A172 (cell line): ENCODE data around the gene ESR1. TPM values are rescaled to one million over a fixed set of nuclear protein-coding genes. Genes with fewer than 3 reads are reported as not detected.

ENCODE experiments used
- DNase-seq: peaks from one replicate; pipeline ENCODE4 v3.0.0-alpha.2; 2015; ENCODE audit warnings: low spot score
- total RNA-seq: library from RNA; depleted of rRNA; stranded (reverse); fragments of >200 nt; shearing (Covaris generic); gene quantifications from 2 replicates; pipeline ENCODE4 v1.2.3, GENCODE V29; 2014

The ESR1 gene
- total RNA-seq, 1 experiment from 2014 or later: not detected

DNA sequence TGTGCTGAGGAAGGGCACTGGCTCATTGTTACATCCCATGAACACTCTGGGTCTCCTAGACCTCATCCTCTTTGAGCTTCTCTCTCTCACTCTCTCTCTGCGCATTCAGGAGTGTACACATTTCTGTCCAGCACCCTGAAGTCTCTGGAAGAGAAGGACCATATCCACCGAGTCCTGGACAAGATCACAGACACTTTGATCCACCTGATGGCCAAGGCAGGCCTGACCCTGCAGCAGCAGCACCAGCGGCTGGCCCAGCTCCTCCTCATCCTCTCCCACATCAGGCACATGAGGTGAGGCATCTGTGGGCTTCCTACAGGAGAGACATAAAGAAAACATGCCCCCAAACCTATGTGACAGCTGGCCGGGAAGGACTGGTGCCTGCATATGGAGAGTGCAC is 286.8 kb downstream of the ESR1 start:
- DNase-seq: no peak

DNA sequence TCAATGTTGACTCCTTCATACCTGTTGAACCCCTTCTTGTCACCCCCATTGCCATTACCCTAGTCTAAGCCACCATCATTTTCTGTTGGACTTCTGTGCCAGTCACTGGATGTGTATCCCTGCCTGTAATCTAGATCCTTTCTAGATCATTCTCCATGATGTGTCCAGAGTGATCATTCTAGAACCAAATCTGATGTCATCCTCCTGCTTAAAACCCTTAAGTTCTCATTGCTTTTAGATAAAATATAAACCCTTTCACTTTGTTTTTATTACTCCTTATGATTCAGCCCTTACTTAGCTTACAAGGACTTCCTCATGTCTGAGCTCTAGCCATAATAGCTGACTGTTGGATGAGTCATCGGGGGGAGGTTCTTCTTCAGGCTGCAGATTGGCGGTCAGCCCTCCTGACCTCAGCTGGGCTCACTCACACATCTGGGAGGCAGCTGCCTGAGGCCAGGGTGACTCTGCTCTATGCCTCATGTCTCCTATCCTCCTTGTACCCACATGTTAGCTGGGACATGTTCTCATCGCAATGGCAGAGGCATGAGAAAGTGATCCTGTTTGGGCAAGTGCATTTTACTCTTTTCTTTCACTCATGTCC is 287.6 kb downstream of the ESR1 start:
- DNase-seq: peak; percentile 96

DNA sequence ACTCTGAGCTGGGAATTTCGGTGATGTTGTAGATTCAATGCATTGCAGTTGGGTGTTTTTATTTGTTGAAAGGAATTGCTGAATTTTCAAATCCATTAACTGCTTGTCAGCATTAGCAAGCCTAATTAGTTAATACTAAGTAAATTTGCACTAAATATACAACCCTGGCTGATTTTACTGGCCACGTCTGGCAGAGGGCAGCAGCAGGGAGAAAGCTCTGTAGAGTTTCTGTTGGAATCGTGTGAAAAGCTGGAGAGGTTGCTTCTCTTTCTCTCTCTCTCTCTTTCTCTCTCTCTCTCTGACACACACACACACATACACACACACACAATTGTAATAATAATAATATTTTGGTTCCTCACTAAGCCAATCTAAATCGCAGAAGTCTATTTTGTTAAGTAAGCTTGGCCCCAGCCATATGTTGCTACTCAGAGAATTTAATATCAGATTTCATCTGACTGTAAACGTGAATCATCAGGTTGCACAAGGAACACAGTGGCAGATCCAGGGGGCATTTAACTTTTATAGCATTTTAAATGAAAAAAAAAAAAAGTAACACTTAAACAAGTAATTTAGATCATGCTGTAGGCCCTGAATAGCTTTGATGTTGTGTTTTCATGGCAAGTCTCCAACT is 289.5 kb downstream of the ESR1 start:
- peak; percentile 25 for DNase-seq

DNA sequence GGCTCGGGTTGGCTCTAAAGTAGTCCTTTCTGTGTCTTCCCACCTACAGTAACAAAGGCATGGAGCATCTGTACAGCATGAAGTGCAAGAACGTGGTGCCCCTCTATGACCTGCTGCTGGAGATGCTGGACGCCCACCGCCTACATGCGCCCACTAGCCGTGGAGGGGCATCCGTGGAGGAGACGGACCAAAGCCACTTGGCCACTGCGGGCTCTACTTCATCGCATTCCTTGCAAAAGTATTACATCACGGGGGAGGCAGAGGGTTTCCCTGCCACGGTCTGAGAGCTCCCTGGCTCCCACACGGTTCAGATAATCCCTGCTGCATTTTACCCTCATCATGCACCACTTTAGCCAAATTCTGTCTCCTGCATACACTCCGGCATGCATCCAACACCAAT is 291.2 kb downstream of the ESR1 start:
- DNase-seq: no peak

DNA sequence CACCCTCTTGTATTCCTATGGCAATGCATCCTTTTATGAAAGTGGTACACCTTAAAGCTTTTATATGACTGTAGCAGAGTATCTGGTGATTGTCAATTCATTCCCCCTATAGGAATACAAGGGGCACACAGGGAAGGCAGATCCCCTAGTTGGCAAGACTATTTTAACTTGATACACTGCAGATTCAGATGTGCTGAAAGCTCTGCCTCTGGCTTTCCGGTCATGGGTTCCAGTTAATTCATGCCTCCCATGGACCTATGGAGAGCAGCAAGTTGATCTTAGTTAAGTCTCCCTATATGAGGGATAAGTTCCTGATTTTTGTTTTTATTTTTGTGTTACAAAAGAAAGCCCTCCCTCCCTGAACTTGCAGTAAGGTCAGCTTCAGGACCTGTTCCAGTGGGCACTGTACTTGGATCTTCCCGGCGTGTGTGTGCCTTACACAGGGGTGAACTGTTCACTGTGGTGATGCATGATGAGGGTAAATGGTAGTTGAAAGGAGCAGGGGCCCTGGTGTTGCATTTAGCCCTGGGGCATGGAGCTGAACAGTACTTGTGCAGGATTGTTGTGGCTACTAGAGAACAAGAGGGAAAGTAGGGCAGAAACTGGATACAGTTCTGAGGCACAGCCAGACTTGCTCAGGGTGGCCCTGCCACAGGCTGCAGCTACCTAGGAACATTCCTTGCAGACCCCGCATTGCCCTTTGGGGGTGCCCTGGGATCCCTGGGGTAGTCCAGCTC is 292.1 kb downstream of the ESR1 start:
- DNase-seq: no peak

DNA sequence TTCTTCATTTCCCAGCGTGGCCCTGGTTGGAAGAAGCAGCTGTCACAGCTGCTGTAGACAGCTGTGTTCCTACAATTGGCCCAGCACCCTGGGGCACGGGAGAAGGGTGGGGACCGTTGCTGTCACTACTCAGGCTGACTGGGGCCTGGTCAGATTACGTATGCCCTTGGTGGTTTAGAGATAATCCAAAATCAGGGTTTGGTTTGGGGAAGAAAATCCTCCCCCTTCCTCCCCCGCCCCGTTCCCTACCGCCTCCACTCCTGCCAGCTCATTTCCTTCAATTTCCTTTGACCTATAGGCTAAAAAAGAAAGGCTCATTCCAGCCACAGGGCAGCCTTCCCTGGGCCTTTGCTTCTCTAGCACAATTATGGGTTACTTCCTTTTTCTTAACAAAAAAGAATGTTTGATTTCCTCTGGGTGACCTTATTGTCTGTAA is 292.7 kb downstream of the ESR1 start:
- peak; percentile 45 for DNase-seq

DNA sequence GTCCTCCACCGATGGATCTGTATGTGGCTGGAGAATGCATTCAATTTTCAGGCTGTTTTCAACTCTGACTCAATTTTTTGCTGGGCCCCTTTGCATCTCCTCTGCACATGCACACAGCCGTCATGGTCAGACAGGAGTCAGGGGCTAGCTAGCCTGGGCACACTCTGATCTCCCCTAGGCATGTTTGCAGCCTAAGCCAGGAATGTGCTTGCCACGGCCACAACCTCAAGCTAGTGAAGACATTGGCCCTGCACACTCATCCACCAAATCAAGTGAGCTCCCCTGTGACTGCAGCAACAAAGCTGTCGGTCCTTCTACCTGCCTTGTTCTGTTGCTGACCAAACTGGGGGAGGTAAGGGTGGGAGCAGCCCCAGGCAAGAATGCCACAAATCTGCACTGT is 300.5 kb downstream of the ESR1 start:
- no peak for DNase-seq

DNA sequence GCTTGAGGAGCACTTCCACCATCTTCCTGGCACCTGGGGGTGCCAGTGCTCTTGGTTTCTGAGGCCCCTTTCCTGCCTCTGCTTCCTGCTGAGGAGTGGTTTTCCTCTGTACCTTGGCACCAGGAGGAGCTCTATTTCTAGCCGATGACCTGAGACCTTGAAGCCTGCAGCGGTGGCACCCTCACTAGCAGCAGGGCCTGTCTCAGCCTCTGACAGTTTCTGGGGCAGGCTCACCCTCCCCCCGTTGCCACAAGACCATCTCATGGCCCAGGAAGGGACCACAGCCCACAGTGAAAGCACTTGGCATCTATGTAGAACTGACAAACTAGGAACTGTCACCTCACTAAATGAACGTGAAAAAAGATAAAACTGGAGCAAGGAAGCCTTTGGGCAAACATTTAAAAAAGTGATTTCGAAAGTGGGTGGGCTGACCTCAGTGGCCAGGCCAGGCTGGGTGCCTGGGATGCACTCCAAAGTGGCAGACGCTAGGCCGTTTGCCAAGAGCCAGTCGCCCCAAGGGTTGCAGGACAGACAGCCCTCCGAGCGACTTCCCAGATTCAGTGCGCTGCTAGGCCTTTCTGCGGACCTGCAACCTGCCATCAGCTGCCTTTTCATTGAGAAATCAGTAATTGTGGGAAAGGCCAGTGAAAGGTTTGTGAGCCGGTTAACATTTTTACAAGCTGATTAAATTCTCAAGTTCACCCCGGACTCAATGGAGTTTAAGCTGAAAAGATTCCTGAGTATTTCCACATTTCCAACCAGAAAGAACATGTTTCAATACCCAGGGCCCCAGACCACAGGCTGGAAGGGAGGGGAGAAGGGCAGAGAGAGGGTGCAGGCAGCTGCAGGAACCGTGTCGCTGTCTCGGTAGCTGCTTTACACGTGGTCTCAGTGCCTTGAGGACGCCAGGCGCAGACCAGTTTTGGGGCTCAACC is 303.7 kb downstream of the ESR1 start:
- no peak for DNase-seq

DNA sequence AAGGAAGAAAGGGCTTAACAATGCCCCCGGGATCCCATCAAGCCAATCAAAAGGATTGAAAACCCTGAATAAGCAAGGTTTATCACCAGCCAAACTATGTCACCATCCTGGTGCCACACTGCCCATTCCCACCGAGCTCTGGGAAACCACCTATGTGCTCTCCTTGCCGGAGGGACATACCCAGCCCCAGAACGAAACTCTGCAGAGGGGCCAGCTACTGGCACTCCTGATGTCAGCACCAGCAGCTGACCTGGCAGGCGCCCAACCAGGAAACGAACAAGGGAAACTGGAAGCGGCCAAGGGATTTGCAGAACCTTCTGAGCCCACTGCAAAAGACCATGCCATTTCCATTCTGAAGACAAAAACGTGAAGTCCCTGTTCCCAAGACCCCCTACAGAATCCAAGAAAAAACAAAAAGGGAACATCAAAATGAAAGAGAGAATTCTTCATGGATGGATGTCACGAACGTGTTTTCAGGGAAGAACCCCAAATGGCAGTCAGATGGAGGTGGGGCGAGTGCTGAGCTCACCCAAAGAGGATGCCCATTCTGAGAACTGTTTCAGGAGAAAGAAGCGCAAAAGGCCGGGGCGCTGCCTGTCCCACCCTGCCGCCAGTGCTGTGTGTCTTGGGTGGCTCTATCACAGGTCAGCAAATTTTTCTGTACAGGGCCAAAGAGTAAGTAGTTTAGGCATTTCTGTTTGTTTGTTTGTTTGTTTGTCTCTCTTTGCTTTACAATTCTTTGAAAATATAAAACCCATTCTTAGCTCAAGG is 305.2 kb downstream of the ESR1 start:
- no peak for DNase-seq

DNA sequence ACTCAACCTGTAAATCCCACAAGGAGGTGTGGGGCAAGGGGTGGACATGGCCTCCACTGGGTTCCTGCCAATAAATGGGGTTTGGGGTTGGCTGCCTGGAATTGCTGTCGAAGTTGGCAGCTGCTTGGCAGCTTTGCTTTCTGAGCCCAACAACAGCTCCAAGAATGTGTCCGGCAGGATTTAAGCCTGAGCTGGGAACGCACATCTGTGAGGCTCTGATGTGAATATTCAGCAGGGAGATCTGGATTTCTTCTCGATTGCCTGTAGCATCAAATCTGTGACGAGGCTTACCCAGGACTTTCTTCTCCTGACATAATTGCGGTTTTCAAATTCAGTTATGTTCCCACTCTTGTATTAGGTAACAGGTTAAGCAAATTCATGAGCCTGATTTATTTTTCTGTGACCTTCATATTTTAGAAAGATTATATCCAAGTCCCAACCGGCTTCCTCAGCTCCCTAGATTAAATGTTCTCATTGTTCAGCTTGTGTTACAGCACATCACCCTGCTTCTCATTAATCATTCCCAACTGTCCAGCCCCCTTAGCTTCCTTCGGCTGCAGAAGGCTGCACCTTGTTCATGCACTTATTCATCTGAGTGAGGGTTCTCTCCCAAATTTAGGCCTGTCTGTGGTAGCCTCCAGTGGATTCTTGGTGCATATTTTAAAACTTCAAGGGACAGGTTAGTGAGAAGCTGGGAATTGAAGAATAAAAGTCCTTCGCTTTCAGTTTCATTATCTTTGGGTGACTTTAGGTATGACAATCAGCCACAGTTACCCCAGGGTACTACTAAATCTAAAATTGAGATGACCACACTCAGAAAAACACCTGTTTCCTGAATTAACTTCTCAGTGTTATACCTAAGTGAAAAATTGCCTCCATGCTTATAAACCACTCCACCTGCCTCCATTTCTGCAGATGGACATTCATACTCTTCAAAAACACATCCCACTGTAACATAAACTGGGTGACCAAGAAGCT is 310.0 kb downstream of the ESR1 start:
- no peak for DNase-seq

DNA sequence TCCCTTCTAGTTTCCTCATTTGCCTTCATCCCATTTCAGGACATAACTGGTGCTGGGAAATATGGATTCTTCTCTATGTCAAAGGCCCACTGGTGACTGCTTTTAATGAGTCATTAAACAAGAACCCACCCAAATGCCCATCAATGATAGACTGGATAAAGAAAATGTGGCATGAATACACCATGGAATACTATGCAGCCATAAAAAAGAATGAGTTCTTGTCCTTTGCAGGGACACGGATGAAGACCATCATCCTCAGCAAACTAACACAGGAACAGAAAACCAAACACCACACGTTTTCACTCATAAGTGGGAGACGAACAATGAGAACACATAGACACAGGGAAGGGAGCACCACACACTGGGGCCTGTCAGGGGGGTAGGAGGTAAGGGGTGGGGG is 310.7 kb downstream of the ESR1 start:
- DNase-seq: no peak

DNA sequence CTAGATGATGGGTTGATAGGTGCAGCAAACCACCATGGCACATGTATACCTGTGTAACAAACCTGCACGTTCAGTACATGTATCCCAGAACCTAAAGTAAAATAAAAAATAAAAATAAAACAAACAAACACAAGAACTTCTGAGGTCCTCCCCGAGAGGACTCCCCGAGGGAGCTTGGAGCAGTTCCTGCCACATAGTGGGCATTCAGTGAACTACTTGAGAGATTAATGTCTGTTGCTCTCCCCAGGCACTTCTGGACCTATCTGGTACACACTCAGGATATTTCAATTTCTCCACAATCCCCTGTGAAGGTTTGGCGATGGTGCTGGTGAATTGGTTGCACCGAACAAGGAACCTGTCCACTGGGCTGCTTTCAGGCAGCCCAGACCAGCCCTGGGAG is 311.2 kb downstream of the ESR1 start:
- DNase-seq: no peak

DNA sequence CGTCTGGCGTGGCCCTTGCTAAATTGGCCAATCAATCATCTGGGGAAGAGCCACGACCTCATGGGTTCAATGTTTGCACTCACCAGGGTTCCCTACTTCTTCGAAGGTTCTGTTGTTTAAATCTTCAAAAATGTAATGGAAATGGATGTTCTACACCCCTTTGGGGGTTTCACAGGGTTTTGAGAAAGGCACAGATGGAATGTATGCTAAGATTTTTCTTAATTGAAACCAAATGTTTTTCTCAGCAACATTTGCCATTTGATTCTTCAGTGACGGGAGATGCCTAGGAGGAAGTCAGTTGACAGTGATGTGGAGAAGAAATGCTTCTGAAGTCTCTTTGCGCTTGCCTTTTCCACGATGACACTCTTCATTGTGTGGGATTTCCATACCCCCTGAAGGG is 312.3 kb downstream of the ESR1 start:
- no peak for DNase-seq

DNA sequence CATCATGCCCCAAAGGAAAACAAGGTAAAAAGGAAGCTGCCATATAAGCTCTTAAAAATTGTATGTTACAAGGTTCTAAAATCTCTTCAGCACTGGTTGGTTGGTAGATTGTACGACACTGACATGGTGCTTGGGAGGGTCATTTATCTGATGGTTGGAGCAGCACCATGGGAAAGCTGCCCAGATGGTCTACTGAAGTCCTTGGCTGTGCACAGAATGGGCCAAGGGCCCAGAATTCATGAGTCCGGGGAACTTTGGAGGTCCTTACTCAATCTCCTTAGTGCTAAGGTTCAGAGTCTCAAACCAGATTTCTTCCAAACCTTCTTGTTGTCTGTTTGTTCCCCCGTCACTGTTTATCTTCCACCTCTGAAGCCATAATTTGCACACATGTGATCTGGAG is 314.4 kb downstream of the ESR1 start:
- no peak for DNase-seq

DNA sequence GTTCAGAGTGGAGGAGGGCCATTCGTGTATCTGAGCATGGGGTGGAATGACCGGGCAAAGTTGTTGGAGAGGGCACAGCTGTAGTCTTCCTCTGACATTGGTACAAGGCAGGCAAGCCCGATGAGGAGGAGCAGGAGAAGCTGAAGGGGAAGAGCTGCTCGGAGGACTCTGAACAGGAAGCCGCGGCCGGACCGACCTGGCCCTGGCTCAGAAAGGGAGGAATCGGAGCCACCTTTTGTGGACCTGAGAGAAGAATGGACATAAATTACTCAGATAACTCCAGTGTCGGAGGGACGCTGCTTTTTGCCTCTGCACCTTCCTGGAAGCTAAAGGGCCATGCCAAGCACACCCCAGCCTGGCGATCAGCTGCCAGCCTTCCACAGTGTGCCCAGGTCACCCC is 315.0 kb downstream of the ESR1 start:
- no peak for DNase-seq

DNA sequence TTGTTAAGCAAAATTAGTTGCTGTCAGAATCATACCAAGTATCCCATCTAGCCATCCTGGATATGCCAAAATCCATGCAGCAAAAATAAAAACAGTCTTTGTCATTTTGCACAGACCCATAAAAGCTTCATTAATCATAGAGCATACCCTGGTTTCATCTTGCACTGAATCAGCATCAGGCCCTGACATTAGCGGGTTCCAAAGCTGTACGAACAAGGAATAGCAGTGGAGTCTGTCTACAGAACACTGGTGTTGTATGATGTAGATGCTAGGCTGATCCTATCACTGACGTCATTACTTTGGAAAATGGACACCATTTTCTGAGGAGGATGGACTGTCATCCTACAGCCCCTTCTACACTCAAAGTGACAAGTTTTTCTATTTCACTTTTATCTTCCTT is 315.6 kb downstream of the ESR1 start:
- DNase-seq: no peak

DNA sequence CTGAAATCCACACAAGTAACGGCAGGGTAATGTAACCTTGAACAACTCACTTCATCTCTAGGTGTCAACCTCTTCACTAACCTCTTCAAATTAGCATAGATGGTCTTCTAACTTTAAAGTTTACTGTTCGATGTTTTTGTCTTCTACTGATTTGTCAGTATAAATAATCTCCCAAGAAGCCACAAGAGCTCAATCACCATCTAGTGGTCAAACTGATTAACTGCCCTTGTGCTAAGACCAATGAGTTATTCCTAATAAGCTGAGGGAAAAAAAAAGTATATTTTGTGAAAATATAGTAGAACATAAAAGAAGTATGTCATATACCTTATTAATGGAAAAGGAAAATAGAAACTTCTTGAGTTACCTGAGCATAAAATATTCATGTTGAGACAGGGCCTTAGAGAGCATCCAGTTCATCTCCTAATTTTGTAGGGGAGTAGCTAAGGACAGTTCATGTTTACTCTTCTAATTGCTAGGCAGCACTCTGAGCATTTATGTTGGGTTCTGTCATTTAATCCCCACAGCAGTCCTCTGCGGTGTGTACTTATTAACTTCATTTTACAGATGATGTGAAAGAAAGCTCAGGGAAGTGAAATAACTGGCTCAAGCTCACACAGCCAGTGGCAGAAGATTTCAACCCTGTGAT is 317.1 kb downstream of the ESR1 start:
- DNase-seq: peak; percentile 46

DNA sequence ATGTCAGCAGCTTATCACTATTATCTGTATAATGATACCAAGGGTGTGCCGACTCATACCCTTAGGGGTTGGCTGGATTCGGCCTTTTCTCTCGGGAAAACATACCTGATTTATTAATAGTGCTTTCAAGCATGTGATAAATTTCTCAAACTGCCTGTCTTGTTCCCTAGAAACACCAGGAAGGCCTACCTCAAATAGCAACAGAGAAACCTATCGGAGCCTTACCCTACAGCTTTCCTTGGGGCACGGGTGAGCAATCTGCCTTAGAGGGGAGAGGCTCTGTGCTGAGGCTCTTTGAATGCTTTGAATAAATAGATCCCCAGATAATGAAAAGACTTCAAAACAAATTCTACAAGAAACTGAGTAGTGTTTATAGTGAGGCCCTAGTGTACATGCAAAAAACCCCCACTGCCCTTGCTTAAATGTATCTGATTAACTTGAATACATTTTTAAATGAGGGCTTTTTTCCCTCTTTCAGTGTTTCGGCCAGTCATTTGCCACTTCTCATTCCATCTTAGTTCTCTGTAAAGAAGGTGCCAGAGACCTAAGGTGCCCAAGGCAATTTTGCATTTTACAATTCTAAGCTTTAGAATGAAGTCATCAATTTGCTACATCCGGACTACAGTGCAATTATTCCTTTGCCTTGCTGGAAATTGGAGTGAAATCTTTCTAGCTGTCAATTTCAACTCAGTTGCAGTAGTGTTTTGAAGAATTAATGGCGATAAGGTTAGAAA is 320.1 kb downstream of the ESR1 start:
- DNase-seq: no peak

DNA sequence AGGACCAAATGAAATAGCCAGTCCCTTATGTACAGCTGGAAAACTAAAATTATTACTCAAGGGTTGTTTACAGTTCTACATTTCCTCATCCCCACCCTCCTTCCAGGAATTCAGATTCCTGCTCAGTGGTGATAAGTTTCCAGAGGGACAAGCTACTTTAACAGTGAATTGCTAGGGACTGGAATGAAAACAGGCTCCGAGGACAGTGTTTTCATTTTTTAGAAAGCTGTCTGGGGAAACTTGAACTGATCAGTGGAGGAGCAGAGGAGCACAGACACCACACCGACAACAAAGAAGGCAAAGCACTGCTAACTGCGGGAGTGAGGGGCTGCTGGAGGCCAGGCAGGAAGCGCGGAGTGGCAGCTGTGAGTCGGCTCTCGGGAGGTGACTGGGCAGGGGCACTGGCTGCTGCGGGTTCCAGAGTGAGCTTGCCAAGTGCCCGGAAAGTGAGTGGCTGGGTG is 322.2 kb downstream of the ESR1 start:
- DNase-seq: no peak
